Mesothelial cell of epicardium (in vitro differentiated cells): ENCODE measurements around the gene CRYGN. TPM values are rescaled to one million over a fixed set of nuclear protein-coding genes. Genes with fewer than 3 reads are reported as not detected.

ENCODE experiments used
- DNase-seq, 2 experiments: peaks; one replicate each; pipeline ENCODE4 v3.0.0; 2021; ENCODE audit warnings: low spot score in 2 of 2; ENCODE audit not compliant: unreplicated experiment in 2 of 2
- H3K27ac Mint-ChIP-seq: 2 replicates; pipeline ENCODE4 v1.8.0; 2021; ENCODE audit warnings: mixed read lengths
- H3K27me3 Mint-ChIP-seq: 2 replicates; pipeline ENCODE4 v1.8.0; 2021; ENCODE audit warnings: low read depth, mixed read lengths
- H3K36me3 Mint-ChIP-seq: 2 replicates; pipeline ENCODE4 v1.8.0; 2021; ENCODE audit warnings: mixed read lengths
- H3K4me1 Mint-ChIP-seq: 2 replicates; pipeline ENCODE4 v1.8.0; 2021; ENCODE audit warnings: mixed read lengths
- H3K4me3 Mint-ChIP-seq: 2 replicates; pipeline ENCODE4 v1.8.0; 2021; ENCODE audit warnings: mild to moderate bottlenecking, moderate library complexity, mixed read lengths
- H3K9me3 Mint-ChIP-seq: 2 replicates; pipeline ENCODE4 v1.8.0; 2021; ENCODE audit warnings: mixed read lengths
- total RNA-seq: library from RNA; stranded (reverse); gene quantifications from 3 replicates; pipeline ENCODE4 v1.2.1, GENCODE V29; 2021
- TF ChIP-seq, protein P1 (sequence below): fragments of 200-600 bp; sonication (generic); IDR thresholded peaks from one replicate; pipeline ENCODE4 v1.5.0; 2021; ENCODE audit warnings: antibody characterized with exemption; ENCODE audit not compliant: unreplicated experiment

CRYGN gene
- total RNA-seq, 1 donor from 2014 or later: 9.4 TPM

DNA sequence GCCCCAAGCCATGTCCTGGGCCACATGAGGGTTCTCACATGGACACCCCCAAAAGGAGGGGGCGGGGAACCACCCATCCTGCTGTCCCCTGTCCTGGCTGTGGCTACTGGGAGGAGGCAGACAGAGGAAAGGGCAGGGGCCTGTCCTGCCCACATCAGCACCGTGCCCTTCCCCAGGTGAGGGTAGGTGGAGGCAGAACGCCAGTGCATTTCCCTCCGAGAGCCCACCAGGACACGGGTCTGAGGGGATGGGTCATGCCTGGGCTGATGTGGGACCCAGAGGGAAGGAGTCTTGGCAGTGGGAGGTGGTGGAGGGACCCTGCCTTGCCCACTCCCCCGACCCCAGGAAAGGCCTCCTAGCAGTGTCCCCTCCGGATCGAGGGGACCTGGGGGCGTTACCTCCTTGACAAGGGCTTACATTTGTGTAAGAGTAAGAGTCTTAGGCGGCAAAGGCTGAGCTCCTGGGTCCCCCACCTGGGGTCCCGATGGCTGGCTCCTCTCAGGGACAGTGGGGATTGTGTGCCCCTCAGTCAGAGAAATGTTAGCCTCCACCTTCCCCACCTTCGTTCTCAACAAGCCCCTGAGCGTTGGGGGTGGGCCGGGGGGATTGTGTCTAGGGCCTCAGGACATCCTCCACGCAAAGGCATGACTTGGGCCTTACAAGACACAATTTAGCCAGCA, 6.1 kb downstream of the CRYGN start:
- no peak overlapping the region for H3K4me3 Mint-ChIP-seq
- H3K4me1 Mint-ChIP-seq: peaks cover 53% of the 10 kb centered on the region
- H3K27me3 Mint-ChIP-seq: no peaks in the 10 kb centered on the region
- TF ChIP-seq, protein P1, sequence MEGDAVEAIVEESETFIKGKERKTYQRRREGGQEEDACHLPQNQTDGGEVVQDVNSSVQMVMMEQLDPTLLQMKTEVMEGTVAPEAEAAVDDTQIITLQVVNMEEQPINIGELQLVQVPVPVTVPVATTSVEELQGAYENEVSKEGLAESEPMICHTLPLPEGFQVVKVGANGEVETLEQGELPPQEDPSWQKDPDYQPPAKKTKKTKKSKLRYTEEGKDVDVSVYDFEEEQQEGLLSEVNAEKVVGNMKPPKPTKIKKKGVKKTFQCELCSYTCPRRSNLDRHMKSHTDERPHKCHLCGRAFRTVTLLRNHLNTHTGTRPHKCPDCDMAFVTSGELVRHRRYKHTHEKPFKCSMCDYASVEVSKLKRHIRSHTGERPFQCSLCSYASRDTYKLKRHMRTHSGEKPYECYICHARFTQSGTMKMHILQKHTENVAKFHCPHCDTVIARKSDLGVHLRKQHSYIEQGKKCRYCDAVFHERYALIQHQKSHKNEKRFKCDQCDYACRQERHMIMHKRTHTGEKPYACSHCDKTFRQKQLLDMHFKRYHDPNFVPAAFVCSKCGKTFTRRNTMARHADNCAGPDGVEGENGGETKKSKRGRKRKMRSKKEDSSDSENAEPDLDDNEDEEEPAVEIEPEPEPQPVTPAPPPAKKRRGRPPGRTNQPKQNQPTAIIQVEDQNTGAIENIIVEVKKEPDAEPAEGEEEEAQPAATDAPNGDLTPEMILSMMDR: no peak
- no peaks in the 10 kb centered on the region for H3K36me3 Mint-ChIP-seq
- H3K9me3 Mint-ChIP-seq: no peaks in the 10 kb centered on the region
- H3K27ac Mint-ChIP-seq: no peak overlapping the region
- no peak for DNase-seq

DNA sequence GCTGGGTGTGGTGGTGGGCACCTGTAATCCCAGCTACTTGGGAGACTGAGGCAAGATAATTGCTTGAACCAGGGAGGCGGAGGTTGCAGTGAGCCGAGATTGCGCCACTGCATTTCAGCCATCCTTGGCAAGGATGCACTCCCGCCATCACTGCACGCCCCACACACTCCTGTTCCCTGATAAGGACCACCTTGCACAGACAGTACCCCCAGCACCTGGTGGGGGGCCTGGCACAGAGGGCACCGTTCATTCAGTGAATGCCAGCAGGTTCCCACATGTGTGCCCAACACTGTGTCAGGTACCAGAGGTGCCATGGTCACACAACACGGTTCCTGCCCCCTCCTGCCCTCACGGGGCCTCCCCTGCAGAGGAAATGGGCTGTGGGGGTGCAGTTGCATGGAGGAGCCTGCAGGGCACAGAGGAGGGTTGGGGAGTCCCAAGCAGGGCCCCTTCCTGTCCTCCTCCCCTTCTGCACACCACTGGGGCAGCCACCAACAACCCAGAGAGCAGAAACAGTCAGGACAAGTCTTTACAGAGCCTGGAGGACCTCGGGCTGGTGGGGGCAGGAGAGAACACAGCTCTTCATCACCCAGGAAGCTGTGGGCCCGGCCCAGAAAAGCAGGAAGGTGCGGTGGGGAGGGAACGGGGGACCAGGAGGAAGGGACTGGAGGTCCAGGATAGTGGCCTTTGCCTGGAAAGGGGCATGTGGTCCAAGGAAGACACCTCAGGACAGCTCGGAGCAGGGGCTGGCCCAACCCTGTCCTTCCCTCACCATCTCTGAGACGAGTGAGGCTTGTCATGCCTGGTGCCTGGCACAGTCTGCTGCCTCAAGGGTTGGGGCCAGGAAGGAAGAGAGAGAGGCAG, 7.1 kb downstream of the CRYGN start:
- Mint-ChIP-seq H3K4me3 (no peak overlapping the region), H3K27me3 (no peaks in the 10 kb centered on the region)
- TF ChIP-seq, protein P1: no peak

DNA sequence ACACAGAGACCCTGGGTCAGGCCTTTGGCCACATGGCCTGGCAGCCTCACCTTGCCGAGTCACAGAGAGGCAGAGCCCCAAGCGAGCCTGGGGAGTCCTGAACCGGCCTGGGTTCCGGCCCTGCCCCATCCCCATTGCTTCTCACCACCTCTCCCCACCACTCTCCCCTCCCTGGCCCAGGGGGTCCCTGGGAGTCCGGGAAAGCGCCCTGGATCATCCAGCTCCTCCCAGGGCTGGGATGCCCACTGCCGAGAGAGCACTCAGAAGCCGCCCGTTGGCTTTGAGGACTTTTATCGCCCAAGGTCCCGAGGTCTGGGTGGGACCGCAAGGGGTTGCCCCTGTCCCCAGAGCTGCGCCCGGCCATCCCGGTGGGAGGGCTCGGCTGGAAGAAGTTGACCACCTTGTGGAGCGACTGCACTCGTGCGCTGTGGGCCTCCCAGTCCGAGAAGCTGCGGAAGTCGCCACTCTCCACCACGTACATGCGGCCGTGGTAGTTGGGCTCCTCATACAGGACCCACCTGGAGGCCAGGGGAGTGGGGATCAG, 8.1 kb downstream of the CRYGN start:
- TF ChIP-seq, protein P1: no peak
- Mint-ChIP-seq H3K4me3 (no peak overlapping the region), H3K36me3 (no peaks in the 10 kb centered on the region), H3K27ac (peak overlapping the region; percentile 61), H3K27me3 (no peaks in the 10 kb centered on the region), H3K9me3 (no peaks in the 10 kb centered on the region), H3K4me1 (peaks cover 61% of the 10 kb centered on the region)
- no peak for DNase-seq

More for the DNA sequence above, 7.1 kb downstream of the CRYGN start:
- Mint-ChIP-seq H3K36me3 (no peaks in the 10 kb centered on the region), H3K9me3 (no peaks in the 10 kb centered on the region), H3K4me1 (peaks cover 61% of the 10 kb centered on the region), H3K27ac (peak overlapping the region; percentile 43)
- no peak for DNase-seq

DNA sequence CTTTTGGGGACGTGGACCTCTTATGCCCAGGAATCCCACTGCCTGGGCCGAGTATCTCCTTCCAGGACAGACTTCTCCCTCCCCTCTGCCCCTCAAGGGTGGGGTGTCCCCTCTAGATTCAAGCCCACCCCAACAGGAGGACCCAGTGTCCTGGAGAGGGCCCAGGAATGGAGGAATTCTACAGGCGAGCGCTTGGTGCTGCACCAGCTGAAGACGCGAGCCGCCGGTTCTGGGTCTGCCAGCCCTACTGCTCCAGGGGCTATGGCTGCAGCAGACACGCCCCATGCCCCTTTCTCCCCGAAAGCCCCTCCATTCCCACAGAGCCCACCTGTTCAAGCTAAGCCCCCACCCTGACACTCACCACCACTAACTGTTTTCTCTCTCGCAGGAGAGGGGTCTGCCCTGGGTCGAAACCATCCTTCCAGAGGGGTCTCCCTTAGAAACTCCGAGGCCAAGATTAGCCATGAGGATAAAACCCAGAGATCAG, 8.6 kb downstream of the CRYGN start:
- Mint-ChIP-seq H3K27me3 (no peaks in the 10 kb centered on the region), H3K27ac (peak overlapping the region; percentile 61), H3K9me3 (no peaks in the 10 kb centered on the region), H3K4me3 (no peak overlapping the region), H3K4me1 (peaks cover 61% of the 10 kb centered on the region), H3K36me3 (no peaks in the 10 kb centered on the region)
- TF ChIP-seq, protein P1: no peak
- DNase-seq: no peak

DNA sequence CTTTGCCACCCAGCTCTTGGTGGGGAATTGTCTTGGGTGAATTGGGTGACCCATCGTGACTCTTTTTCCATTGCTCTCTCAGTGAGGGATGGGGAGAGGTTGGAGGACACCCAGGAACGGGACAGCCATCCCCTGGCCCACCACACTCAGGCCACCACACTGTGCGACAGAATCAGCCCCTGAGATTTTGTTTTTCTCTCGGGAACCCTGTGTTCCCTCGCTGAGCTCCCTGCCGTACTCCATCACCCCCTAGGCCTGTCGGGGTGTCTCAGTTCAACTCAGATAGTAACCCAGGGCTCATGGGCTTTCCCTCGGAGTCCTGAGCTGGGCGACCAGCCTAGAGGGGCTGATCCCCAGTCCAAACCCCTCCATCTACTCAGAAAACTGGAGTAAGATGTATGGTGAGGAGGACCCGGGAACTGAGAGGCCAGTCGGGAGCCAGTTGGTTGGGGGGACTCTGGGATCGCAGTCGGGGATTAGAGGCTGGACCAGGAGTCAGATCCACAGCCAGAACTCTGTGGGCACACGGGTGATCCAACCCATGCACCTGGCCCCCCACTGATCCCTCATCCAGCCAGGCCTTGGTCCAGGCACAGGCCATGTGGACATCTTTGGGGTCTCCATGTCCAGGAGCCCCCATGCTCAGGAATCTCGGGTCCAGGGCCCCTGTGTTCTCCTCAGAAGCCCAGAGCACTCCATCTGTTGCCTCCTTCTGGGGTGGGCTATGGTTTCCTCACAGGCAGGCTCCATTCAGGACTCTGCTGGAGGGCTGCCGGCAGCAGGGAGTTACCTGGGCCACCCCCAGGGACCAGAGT, 9.3 kb downstream of the CRYGN start:
- Mint-ChIP-seq H3K4me1 (peaks cover 62% of the 10 kb centered on the region), H3K36me3 (no peaks in the 10 kb centered on the region)
- TF ChIP-seq, protein P1: no peak

More for the DNA sequence above, 9.3 kb downstream of the CRYGN start:
- Mint-ChIP-seq H3K27ac (peak overlapping the region; percentile 99), H3K27me3 (no peaks in the 10 kb centered on the region), H3K9me3 (no peaks in the 10 kb centered on the region), H3K4me3 (no peak overlapping the region)
- DNase-seq: no peak
